Panc1 (cell line): ENCODE data around the gene BEX1.

Experiments used
- SIN3A ChIP-seq: IDR thresholded peaks from 2 replicates; pipeline ENCODE4 v1.6.1; 2012; ENCODE audit warnings: low read depth, mild to moderate bottlenecking, low read length, moderate library complexity, borderline replicate concordance; ENCODE audit not compliant: insufficient read depth
- TCF7L2 ChIP-seq: IDR thresholded peaks from 2 replicates; pipeline ENCODE4 v1.6.1; 2011; ENCODE audit warnings: mild to moderate bottlenecking, low read depth, low read length, inconsistent platforms
- TF ChIP-seq, protein P1 (sequence below): fragments of 450-650 bp; IDR thresholded peaks from 2 replicates; pipeline ENCODE4 v1.5.1; 2017; ENCODE audit warnings: mild to moderate bottlenecking

DNA sequence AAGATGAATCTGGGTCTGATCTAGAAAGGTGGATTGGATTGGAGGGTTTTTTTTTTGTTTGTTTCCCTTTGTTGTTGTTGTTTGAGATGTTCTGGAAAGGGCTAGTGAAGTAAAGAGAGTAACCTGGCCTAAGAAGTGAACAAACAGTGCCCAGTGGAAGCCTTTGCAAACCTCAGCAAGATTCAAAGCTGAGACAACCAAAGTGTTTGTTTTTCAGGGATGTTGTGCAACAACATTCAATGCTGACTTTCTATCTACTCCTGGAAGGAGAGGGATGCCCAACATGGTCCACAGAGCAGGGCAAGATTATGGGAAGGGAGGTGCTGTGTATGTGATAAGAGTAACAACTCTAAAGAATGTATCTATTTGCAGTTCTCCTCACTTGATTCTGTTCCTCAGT lies 11.3 kb downstream of the BEX1 start:
- TF ChIP-seq, protein P1, sequence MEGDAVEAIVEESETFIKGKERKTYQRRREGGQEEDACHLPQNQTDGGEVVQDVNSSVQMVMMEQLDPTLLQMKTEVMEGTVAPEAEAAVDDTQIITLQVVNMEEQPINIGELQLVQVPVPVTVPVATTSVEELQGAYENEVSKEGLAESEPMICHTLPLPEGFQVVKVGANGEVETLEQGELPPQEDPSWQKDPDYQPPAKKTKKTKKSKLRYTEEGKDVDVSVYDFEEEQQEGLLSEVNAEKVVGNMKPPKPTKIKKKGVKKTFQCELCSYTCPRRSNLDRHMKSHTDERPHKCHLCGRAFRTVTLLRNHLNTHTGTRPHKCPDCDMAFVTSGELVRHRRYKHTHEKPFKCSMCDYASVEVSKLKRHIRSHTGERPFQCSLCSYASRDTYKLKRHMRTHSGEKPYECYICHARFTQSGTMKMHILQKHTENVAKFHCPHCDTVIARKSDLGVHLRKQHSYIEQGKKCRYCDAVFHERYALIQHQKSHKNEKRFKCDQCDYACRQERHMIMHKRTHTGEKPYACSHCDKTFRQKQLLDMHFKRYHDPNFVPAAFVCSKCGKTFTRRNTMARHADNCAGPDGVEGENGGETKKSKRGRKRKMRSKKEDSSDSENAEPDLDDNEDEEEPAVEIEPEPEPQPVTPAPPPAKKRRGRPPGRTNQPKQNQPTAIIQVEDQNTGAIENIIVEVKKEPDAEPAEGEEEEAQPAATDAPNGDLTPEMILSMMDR, result no peak
- TF ChIP-seq SIN3A, result no peak
- TF ChIP-seq TCF7L2, result no peak
